Stimulated activated CD4-positive, alpha-beta T cell treated with anti-CD3 and anti-CD28 coated beads, Interleukin-1b, Interleukin-23, amount 100 ng/mL, for 48 hours (primary cell): ENCODE data around the gene FAM222A.
"Not testable (repeated sequence)": the region's sequence is repeated elsewhere in the genome, so short reads cannot be mapped to it uniquely, and the experiment has no call there.

Experiments used
- DNase-seq: peaks from one replicate; pipeline ENCODE4 v3.0.0-alpha.2; 2020

Gene FAM222A

DNA sequence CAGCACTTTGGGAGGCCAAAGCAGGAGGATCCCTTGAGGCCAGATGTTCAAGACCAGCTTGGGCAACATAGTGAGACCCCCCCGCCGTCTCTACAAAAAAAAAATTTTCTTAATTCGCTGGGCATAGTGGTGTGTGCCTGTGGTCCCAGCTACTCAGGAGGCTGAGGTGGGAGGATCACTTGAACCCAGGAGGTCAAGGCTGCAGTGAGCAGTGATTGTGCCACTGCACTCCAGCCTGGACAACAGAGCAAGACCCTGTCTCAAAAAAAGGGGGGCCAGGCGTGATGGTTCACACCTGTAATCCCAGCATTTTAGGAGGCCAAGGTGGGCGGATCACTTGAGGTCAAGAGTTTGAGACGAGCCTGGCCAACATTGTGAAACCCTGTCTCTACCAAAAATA is 19.0 kb upstream of the FAM222A start:
- not testable (repeated sequence) for DNase-seq

- no peak for DNase-seq
Measured at GRCh38 chr12:109695416-109695815, 18.2 kb upstream of the FAM222A start.

DNA sequence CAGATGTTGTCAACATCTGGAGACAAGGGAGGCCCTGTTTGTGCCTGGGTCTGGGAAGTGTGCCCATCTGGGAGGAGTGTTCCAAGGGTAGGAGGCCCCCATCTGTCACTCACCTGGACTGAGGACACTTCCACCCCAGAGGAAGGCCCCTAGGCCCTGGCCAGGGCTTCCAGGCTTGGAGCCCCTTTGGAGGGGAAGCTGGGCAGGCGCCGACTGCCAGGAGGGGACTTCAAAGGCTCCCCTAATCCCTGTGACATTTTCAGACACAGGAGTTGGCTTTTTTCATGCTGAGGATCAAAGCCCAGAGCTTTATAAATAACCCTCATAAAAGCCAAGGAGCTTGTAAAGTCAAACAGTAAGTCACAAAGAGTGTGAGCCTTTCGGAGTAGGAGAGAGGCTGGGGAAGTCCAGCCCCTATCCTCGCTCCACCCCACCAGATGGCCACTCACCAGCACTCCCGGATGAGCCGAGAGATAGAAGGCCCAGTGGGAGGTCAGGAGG is 17.6 kb upstream of the FAM222A start:
- DNase-seq, result no peak

- no peak for DNase-seq
Measured at GRCh38 chr12:109696485-109697269, 16.9 kb upstream of the FAM222A start.

- no peak for DNase-seq
Measured at GRCh38 chr12:109697270-109697553, 16.4 kb upstream of the FAM222A start.

- DNase-seq, result no peak
Measured at GRCh38 chr12:109697877-109698468, 15.7 kb upstream of the FAM222A start.

GRCh38 chr12:109698820-109699219 is 14.8 kb upstream of the FAM222A start:
- no peak for DNase-seq

GRCh38 chr12:109701064-109701463 is 12.6 kb upstream of the FAM222A start:
- DNase-seq, result no peak

DNA sequence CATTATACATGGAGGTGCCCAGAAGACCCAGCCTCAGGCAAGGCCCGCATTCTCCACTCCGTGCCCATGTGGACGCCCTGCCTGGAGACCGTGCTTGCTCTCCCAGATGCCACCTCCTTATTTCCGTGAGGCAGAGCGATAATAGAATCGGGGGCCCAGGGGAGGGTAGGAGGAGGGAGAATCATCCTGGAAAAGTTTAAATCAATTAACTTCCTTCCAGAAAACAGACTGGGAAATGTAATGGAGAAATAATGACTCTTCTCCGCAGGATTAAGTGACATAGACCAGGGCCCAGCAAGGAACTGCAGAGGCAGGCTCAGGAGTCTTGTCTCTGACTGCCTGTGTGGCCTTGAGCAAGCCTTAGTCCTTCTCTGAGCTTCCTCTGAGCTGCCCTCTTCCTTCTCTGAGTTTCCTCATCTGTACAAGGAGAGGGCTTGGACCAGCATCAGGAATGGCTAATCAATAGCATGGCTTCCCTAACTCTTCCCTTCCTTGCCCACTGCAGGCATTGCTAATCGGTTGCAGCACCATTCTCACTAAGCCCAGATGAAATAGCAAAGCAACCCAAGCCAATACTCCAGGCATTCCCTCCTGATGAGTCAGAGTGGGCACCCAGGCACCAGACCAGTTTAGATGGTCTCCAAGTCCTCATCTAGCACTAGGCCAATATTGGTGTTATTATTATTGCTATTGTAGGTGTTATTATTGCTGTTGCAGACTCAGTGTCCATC is 11.3 kb upstream of the FAM222A start:
- DNase-seq, result no peak

DNA sequence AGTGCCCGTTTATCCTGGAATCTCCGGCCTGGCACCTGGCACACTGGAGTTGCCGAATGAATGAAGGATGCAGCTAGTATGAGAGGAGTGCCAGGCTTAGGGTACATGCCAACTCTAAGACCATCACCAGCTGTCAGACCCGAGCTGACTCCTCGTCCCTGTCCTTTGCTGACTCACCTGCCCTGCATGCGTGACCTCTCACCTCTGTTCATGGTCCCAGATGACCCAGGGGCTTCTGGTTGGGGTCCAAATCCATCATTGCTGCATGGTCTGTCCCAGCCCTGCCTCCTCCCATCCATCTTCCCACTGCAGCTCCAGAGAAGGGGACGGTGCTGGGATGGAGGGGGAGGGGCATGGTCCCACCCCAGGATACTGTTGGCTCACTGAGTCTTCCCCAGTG is 9.9 kb upstream of the FAM222A start:
- no peak for DNase-seq

DNA sequence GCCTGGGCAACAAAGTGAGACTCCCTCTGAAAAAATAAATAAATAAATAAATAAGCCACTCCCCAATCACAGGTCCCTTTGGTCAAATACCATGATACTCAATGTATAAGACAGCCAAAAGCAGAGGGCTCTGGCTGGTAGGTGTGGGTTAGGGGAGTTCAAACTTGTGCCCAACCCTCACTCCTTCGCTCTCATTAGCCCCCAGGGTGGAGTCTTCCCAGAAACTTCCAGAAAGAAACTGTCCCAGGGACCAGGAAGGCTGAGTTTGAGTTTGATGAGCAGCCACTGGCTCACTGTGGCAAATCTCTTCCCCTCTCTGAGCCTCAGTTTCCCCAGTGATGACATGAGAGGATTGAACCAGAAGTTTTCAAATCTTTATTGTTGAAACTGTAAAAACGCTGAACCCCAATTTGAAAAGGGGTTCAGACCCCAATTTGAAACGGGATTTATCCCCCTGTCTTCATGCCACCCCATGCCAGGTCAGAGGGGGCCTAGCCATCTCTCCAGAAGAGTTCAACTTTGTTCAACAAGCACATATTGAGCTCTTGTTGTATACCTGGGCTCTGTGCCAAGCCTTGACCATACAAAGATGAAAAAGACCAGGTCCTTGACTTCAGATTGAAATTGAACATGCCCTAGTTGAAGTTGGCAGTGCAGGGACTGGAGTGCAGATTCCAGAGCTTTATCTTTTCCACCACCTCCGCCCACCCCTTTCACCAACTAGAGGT is 9.1 kb upstream of the FAM222A start:
- no peak for DNase-seq

- no peak for DNase-seq
Measured at GRCh38 chr12:109705291-109705690, 8.3 kb upstream of the FAM222A start.

GRCh38 chr12:109706398-109706746 is 7.3 kb upstream of the FAM222A start:
- no peak for DNase-seq

GRCh38 chr12:109706747-109707469 is 6.7 kb upstream of the FAM222A start:
- DNase-seq, result no peak

DNA sequence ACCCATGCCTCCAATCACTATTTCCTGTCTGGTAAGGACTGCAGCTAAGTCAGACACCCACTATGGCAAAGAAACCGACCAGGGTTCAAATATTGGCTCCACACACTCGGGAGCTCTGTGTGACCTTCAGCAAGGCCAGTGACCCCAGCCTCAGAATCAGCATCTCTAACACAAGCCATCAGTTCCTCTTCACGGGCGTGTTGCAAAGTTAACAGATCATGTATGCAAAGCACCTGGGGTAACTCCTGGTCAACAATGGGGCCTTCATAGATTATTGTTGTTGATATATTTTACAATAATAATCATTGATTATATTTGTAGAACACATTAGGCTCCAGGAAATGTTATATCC is 6.2 kb upstream of the FAM222A start:
- DNase-seq, result no peak

GRCh38 chr12:109708939-109709338 is 4.7 kb upstream of the FAM222A start:
- no peak for DNase-seq

DNA sequence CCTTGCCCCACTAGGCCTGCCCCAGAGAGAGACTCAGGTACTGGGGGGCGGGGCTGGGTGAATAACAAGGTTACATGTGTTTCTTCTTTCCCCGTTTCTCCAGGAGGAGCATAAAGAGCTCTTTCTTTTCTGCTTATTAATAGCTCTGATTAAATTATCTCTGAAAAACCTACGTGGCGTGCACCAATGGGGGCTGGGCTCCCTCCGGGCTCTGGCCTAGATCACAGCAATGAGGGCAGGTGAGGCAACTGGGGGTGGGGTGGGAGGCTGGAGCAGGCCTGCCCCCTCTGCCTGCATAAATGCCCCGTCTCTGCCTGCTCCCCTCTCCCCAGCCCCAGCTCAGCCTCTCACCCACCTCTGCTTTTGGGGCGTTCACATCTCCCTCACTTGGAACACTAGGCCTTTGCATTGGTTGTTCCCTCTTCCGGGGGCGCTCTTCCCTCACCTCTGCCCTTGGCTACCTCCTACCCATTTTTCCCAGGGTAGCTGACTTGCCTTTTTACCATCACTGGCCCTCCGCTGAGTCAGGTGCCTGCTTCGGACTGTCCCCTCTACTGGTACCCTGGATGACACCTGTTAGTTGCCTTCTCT is 4.1 kb upstream of the FAM222A start:
- DNase-seq, result no peak

DNA sequence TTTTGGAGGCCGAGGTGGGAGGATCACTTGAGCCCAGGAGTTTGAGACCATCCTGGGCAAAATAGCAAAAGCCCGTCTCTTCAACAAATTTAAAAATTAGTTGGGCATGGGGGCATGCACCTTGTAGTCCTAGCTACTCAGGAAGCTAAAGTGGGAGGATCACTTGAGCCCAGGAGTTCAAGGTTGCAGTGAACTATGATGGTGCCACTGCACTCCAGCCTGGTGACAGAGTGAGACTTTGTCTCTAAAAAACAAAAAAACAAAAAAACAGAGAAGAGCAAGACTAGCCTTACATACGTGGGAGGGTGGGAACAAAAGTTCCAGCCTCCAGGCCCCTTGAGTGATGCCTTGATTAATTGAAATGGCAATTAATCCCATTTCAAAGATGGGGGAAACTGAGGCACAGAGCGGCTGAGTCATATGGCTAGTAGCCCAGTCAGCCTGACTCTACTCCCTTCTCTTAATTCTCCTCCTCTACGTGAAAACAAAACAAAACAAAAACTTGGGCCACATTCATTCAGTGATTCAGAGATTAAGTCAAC is 3.3 kb upstream of the FAM222A start:
- no peak for DNase-seq

DNA sequence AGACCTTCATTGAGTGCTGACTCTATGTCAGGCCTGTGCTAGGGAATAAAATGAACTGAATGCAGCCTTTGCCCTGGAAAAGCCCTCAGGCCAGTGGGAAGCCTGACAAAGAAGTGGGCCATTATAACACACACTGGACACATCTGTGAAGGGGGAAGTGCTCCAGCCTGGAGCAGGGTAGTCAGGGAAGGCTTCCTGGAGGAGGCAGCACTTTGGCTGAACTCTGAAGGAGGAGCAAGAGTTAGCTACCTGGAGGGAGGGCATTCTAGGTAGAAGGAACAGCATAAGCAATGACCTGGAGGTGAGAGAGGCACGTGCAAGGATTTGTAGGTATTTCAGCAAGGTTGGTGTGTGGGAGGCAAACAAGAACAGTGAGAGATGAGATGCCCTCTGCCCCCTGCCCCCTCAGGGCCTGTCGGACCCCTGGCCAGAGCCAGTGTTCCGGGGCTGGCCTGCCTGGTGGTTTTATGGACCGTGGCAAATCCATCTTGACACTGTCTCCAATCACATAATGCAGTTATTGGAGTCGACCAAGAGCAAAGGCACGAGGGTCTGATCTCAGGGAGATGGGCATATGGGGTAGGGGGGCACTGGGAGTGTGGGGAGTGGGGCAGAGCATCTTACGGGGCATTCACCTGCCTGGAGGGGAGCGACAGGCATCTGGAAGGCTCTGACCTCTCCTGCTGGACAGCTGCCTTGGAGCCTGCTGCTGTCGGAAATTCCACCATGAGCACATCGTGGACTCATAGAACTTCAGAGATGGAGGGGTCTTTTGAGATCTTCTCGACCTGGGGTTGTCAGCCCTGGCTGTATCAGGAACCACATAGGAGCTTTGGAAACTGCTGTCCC is 2.7 kb upstream of the FAM222A start:
- no peak for DNase-seq

GRCh38 chr12:109711596-109712461 is 1.8 kb upstream of the FAM222A start:
- DNase-seq, result no peak
